ENCODE results near the gene RBBP8NL. TPM values are rescaled to one million over a fixed set of nuclear protein-coding genes. Genes with fewer than 3 reads are reported as not detected.

Gene RBBP8NL
- total and polyA plus RNA-seq, 9 of the 15 experiments (the other 6 are each of a cell fraction or from before 2014, with no cell fraction given) = not detected

GRCh38 chr20:62367136-62367632, 60.2 kb downstream of the RBBP8NL start, which contains the start of gene LAMA5:
Gene LAMA5 (minus strand): TSS chr20:62367312. CDS start chr20:62367245, 67 bp downstream.
- Histone ChIP-seq H3K4me3 (peak within 1 kb of the TSS; percentile 78), H4K20me1 (replicated peaks; ENCODE audit: control insufficient read depth, insufficient read depth, low read length) (peaks cover 10% of the 10 kb centered on the region; the same call in 1 of the 2 replicates), H3K27me3 (ENCODE audit: control insufficient read depth in 2 of 2, insufficient read depth in 2 of 2, low read length in 2 of 2) (no peaks in the 10 kb centered on the region), H3K4me2 (ENCODE audit: insufficient read depth, low read length) (peak within 1 kb of the TSS; percentile 85), H2AFZ (ENCODE audit: low read depth, low read length) (peak within 1 kb of the TSS; percentile 79), H3K4me1 (replicated peaks in 1 of 2; ENCODE audit: control insufficient read depth in 2 of 2, insufficient read depth in 2 of 2, low read length in 2 of 2) (peaks cover 57 to 100% of the 10 kb centered on the region in 2 experiments), H3K9ac (ENCODE audit: insufficient read depth in 1 of 2, low read depth in 2 of 2, low read length in 2 of 2) (peak within 1 kb of the TSS; percentile 75 to 96), H3K9me1 (ENCODE audit: control insufficient read depth, insufficient read depth, low read length) (peaks cover 4% of the 10 kb centered on the region), H3K36me3 (ENCODE audit: control insufficient read depth, insufficient read depth, low read length) (peaks cover 8% of the 10 kb centered on the region; the same call in 1 of the 3 replicates), H3K79me2 (ENCODE audit: control insufficient read depth, insufficient read depth, low read length) (peaks cover 48% of the 10 kb centered on the region), H3K27ac (ENCODE audit: extremely low read depth, low read depth, low read length) (peak within 1 kb of the TSS; percentile 69), H3K9me3 (replicated peaks; ENCODE audit: control insufficient read depth, insufficient read depth, low read depth, low read length) (no peaks in the 10 kb centered on the region)
- no TSS peak for BruUV-seq (replicated peaks)
- in situ Hi-C loops (cut with MboI) (loop anchor here (5.0 to 10.0 kb wide), 2 partner anchors 60 to 372 kb away; no protein-coding TSS in a partner anchor), intact Hi-C loops (cut with micrococcal nuclease) (loop anchor here (5.0 kb wide), 1 partner anchor 65 kb away; the partner anchor contains the start of gene ADRM1)
- DNase-seq (ENCODE audit: extremely low read depth in 1 of 4, low spot score in 3 of 4) = peak; percentile 73 to 87 (median 85)
- WGBS (ENCODE audit: insufficient coverage, low coverage, missing lambda C conversion rate) = no CpG with 5 or more reads among the region's 70 CpGs
- ATAC-seq = peak; percentile 61
- FAIRE-seq = no peak
- POLR2A ChIA-PET = interaction anchor here (0.6 to 1.7 kb wide), 6 partner anchors 8 to 107 kb away, joined by 3 to 11 read pairs (median 5); partner anchors contain the start of gene RPS21
- CTCF ChIA-PET (ENCODE audit: low intra/inter-chr PET ratio) = no interaction called here
- TF ChIP-seq, protein P1, sequence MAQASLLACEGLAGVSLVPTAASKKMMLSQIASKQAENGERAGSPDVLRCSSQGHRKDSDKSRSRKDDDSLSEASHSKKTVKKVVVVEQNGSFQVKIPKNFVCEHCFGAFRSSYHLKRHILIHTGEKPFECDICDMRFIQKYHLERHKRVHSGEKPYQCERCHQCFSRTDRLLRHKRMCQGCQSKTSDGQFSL (CRISPR knock-in tag; IDR thresholded peaks at IDR 0.05) = no peak
- TF ChIP-seq, protein P1 (tag; IDR thresholded peaks at IDR 0.05) = peak in 1 of 2 experiments; percentile 89; a peak in 2 of 4 replicates
- TF ChIP-seq ZBTB7A (IDR thresholded peaks at IDR 0.05; ENCODE audit: borderline replicate concordance, control insufficient read depth, low read depth, low read length) (peak; percentile 11; the same call in 1 of the 2 replicates), NFIC (IDR thresholded peaks at IDR 0.05) (peak; percentile 65), FOS (IDR thresholded peaks at IDR 0.05; ENCODE audit: extremely low read depth, insufficient read length) (no peak), ATF7 (IDR thresholded peaks at IDR 0.05) (no peak), KLF6 (CRISPR knock-in tag; IDR thresholded peaks at IDR 0.05; ENCODE audit: borderline replicate concordance) (no peak), CHD1 (IDR thresholded peaks at IDR 0.05; ENCODE audit: low read length) (peak; percentile 20), U2AF1 (optimal IDR thresholded peaks at IDR 0.05; ENCODE audit: low read depth, low read length) (no peak), E2F6 (IDR thresholded peaks at IDR 0.05; ENCODE audit: borderline replicate concordance in 1 of 2, extremely low read depth in 1 of 2, insufficient read depth in 1 of 2, insufficient read length in 1 of 2, low read depth in 1 of 2, low read length in 1 of 2, poor library complexity in 1 of 2, severe bottlenecking in 1 of 2) (no peak), ZNF583 (CRISPR knock-in tag; IDR thresholded peaks at IDR 0.05) (no peak), SP2 (IDR thresholded peaks at IDR 0.05; ENCODE audit: extremely low read depth, low read depth, low read length, poor library complexity, severe bottlenecking) (no peak), SRSF3 (IDR thresholded peaks at IDR 0.05; ENCODE audit: insufficient read depth, low read length) (no peak), NCOR1 (IDR thresholded peaks at IDR 0.05) (no peak)
- TF ChIP-seq, protein P2, sequence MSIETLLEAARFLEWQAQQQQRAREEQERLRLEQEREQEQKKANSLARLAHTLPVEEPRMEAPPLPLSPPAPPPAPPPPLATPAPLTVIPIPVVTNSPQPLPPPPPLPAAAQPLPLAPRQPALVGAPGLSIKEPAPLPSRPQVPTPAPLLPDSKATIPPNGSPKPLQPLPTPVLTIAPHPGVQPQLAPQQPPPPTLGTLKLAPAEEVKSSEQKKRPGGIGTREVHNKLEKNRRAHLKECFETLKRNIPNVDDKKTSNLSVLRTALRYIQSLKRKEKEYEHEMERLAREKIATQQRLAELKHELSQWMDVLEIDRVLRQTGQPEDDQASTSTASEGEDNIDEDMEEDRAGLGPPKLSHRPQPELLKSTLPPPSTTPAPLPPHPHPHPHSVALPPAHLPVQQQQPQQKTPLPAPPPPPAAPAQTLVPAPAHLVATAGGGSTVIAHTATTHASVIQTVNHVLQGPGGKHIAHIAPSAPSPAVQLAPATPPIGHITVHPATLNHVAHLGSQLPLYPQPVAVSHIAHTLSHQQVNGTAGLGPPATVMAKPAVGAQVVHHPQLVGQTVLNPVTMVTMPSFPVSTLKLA (conservative IDR thresholded peaks at IDR 0.05) = no peak
- TF ChIP-seq, protein P3, sequence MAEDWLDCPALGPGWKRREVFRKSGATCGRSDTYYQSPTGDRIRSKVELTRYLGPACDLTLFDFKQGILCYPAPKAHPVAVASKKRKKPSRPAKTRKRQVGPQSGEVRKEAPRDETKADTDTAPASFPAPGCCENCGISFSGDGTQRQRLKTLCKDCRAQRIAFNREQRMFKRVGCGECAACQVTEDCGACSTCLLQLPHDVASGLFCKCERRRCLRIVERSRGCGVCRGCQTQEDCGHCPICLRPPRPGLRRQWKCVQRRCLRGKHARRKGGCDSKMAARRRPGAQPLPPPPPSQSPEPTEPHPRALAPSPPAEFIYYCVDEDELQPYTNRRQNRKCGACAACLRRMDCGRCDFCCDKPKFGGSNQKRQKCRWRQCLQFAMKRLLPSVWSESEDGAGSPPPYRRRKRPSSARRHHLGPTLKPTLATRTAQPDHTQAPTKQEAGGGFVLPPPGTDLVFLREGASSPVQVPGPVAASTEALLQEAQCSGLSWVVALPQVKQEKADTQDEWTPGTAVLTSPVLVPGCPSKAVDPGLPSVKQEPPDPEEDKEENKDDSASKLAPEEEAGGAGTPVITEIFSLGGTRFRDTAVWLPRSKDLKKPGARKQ (CRISPR knock-in tag; IDR thresholded peaks at IDR 0.05) = no peak

Measured in K562 (cell line).